ENCODE results near the gene CFH.
"Not testable (repeated sequence)": the region's sequence is repeated elsewhere in the genome, so short reads cannot be mapped to it uniquely, and the experiment has no call there.

Gene CFH

GRCh38 chr1:196734006-196734405 is 82.2 kb downstream of the CFH start:
- Histone ChIP-seq H3K27me3 (no peaks in the 10 kb centered on the region), H3K4me1 (no peaks in the 10 kb centered on the region), H3K4me3 (no peak overlapping the region), H3K9me3 (peaks cover 0 to 5% (median 0%) of the 10 kb centered on the region in 3 donors), H3K27ac (no peak overlapping the region), H3K36me3 (peaks cover 0 to 13% (median 8%) of the 10 kb centered on the region in 3 donors)
- DNase-seq, result no peak
- no peak for TF ChIP-seq CTCF (IDR thresholded peaks at IDR 0.05)
- intact Hi-C loops (cut with DNase I; ENCODE audit: low total_unique reads), result no loop called here

GRCh38 chr1:196734460-196734859 is 82.6 kb downstream of the CFH start:
- no peaks in the 10 kb centered on the region for H3K27me3 ChIP-seq
- H3K9me3 ChIP-seq, result peaks cover 0 to 5% (median 0%) of the 10 kb centered on the region in 3 donors
- no peak for DNase-seq
- intact Hi-C loops (cut with DNase I; ENCODE audit: low total_unique reads), result no loop called here
- no peaks in the 10 kb centered on the region for H3K4me1 ChIP-seq
- no peak for TF ChIP-seq CTCF (IDR thresholded peaks at IDR 0.05)
- H3K27ac ChIP-seq, result no peak overlapping the region
- H3K4me3 ChIP-seq, result no peak overlapping the region
- peaks cover 0 to 17% (median 13%) of the 10 kb centered on the region in 3 donors for H3K36me3 ChIP-seq

- H3K4me1 ChIP-seq, result no peaks in the 10 kb centered on the region
- no peak for DNase-seq
- peaks cover 0 to 5% (median 0%) of the 10 kb centered on the region in 3 donors for H3K9me3 ChIP-seq
- H3K27me3 ChIP-seq, result no peaks in the 10 kb centered on the region
- no peak overlapping the region for H3K27ac ChIP-seq
- H3K4me3 ChIP-seq, result no peak overlapping the region
- intact Hi-C loops (cut with DNase I; ENCODE audit: low total_unique reads), result no loop called here
- no peak for TF ChIP-seq CTCF (IDR thresholded peaks at IDR 0.05)
- H3K36me3 ChIP-seq, result peaks cover 0 to 26% (median 16%) of the 10 kb centered on the region in 3 donors
These were observed 86.9 kb downstream of the CFH start for GRCh38 chr1:196738730-196739129.

- H3K9me3 ChIP-seq; H3K4me3 ChIP-seq; DNase-seq; H3K27ac ChIP-seq; H3K27me3 ChIP-seq; intact Hi-C loops (cut with DNase I; ENCODE audit: low total_unique reads); H3K4me1 ChIP-seq: not testable (repeated sequence)
- peaks cover 0 to 32% (median 15%) of the 10 kb centered on the region in 3 donors for H3K36me3 ChIP-seq
These were observed 91.4 kb downstream of the CFH start for GRCh38 chr1:196743244-196743643.

GRCh38 chr1:196765019-196765740 is 113.3 kb downstream of the CFH start:
- intact Hi-C loops (cut with DNase I; ENCODE audit: low total_unique reads); H3K27ac ChIP-seq; H3K9me3 ChIP-seq; H3K36me3 ChIP-seq; H3K4me1 ChIP-seq; H3K4me3 ChIP-seq; H3K27me3 ChIP-seq; DNase-seq: not testable (repeated sequence)

- H3K36me3 ChIP-seq; intact Hi-C loops (cut with DNase I; ENCODE audit: low total_unique reads); H3K4me1 ChIP-seq; H3K9me3 ChIP-seq; H3K27me3 ChIP-seq; H3K4me3 ChIP-seq; DNase-seq; H3K27ac ChIP-seq: not testable (repeated sequence)
These were observed 118.0 kb downstream of the CFH start for GRCh38 chr1:196769823-196770222.

GRCh38 chr1:196773713-196774112 is 121.9 kb downstream of the CFH start:
- intact Hi-C loops (cut with DNase I; ENCODE audit: low total_unique reads), result no loop called here
- Histone ChIP-seq H3K36me3 (no peaks in the 10 kb centered on the region), H3K9me3 (no peaks in the 10 kb centered on the region), H3K4me1 (no peaks in the 10 kb centered on the region), H3K4me3 (no peak overlapping the region), H3K27ac (no peak overlapping the region), H3K27me3 (no peaks in the 10 kb centered on the region)
- DNase-seq, result no peak
- no peak for TF ChIP-seq CTCF (IDR thresholded peaks at IDR 0.05)
